Fibroblast of gingiva (primary cell): ENCODE results near the gene WDCP.
"Not testable (repeated sequence)": the region's sequence is repeated elsewhere in the genome, so short reads cannot be mapped to it uniquely, and the experiment has no call there.

ENCODE experiments used
- DNase-seq: peaks from one replicate; pipeline ENCODE4 v3.0.0-alpha.2; 2011; ENCODE audit warnings: low read depth

WDCP gene

GRCh38 chr2:24022324-24022974, 24.7 kb downstream of the WDCP start:
- DNase-seq, result no peak

DNA sequence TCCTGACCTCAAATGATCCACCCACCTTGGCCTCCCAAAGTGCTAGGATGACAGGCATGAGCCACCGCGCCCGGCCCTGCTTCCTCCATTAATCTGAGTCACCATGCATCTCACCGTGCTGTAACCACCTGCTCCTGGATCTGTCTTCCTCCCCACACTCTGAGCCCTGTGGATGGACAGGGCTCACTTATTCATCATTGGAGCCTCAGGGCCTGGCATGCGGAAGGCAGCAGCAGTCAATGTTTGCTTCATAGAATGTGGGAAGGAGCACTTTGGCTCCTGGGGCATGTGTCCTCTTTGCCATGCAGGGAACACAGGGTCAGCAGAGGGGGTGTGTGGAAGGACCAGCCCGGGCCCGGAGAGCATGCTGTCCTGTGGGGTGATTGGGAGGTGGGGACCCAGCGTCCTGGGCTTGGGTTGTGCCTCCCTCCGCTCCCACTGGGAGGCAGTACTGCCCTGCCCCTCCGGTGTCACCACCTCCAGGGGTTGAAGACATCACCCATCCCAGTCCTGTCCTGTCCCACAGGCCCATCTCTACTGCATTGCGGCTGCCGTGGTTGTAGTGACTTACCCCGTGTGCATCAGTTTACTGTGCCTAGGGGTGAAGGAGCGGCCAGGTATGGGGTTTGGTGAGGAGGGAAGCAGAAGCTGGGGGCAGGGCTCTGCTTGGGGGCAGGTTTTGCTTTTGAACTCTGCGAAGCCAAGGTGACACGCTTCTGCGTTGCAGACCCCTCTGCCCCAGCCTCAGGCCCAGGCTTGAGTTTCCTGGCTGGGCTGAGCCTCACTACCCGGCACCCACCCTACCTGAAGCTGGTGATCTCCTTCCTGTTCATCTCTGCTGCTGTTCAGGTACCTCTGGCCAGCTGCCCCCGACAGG, 25.8 kb downstream of the WDCP start:
- no peak for DNase-seq

DNA sequence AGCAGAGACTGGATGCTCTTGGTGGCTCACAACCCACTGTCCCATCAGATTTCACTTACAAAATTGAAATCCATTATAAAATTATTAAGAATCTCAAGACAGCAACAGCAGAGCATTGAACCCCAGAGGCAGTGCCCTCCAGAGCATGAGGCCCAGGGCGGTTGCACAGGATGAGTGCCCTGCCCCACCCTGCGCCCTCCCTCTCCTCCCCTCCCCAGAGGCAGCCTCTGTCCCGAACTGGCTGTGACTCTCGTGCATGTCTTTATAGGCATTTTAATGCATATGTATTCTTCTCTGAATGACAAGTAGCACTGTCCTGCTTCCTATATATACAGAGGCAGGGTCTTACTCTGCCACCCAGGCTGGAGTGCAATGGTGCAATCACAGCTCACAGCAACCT, 26.9 kb downstream of the WDCP start:
- no peak for DNase-seq

DNA sequence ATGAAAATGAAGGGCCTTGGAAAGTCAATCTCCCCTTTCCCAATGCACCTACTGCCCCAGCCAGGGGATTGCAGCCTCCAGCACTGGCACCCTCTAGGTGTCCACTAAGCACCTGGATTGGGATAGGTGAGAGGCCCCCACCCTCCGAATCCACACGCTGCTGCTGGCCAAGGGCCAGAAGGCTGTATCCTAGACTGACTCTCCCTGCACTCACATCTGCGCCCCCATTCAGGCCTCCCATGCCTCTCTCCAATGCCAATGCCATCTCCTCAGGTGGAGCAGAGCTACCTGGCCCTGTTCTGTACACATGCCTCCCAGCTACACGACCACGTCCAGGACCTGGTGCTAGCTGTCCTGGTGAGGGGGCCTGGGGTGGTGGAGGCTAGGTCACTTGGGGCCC, 27.5 kb downstream of the WDCP start:
- DNase-seq, result no peak

DNA sequence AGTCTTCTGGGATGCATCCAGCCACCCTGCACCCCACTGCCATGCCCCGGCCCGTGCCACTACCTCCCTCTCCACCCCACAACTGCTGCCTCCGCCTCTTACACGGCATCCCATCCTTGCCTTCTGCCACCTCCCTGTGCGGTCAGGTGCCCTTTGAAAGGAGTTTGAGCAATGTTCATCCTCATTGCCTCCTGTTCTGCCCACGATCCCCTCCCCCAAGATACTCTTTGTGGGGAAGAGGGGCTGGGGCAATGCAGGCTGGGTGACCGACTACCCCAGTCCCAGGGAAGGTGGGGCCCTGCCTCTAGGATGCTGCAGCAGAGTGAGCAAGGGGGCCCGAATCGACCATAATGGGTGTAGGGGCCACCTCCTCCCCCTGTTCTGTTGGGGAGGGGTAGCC, 28.9 kb downstream of the WDCP start:
- no peak for DNase-seq

- no peak for DNase-seq
Observed at GRCh38 chr2:24017711-24018110, 29.5 kb downstream of the WDCP start.

DNA sequence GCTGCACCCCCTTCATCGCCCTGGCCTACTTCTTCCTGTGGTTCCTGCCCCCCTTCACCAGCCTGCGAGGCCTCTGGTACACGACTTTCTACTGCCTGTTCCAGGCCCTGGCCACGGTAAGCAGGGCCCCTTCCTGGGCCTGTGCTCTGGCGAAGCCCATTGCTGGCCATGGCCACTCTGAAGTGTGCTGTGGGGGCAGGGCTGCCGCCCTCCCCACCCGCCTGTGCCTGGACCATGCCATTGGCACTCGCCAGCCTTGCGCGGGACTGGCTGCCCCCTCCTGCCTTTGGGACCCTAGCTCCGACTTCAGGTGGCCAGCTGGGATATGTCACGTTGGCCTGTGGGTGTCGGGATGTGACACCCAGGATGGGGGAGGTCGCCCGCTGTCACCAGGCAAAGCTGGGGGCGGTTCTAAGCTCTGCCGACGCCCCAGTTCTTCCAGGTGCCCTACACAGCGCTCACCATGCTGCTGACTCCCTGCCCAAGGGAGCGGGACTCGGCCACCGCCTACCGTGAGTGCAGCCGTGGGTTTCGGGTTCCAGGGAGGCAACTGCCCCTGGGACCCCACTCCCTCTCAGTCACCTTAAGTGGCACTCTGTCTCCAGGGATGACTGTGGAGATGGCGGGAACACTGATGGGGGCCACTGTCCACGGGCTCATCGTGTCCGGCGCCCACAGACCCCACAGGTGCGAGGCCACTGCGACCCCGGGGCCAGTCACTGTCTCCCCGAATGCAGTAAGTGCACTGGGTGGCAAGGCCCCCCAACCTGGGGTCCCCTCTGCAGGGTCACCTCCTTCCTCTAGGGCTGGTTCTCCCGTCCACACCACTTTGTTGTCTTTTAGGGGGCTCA, 30.1 kb downstream of the WDCP start:
- DNase-seq, result no peak

- no peak for DNase-seq
Observed at GRCh38 chr2:24016376-24016761, 30.8 kb downstream of the WDCP start.

- peak; percentile 87 for DNase-seq
Observed at GRCh38 chr2:24015562-24016375, 31.4 kb downstream of the WDCP start.

GRCh38 chr2:24014902-24015301, 32.3 kb downstream of the WDCP start:
- DNase-seq, result not testable (repeated sequence)

DNA sequence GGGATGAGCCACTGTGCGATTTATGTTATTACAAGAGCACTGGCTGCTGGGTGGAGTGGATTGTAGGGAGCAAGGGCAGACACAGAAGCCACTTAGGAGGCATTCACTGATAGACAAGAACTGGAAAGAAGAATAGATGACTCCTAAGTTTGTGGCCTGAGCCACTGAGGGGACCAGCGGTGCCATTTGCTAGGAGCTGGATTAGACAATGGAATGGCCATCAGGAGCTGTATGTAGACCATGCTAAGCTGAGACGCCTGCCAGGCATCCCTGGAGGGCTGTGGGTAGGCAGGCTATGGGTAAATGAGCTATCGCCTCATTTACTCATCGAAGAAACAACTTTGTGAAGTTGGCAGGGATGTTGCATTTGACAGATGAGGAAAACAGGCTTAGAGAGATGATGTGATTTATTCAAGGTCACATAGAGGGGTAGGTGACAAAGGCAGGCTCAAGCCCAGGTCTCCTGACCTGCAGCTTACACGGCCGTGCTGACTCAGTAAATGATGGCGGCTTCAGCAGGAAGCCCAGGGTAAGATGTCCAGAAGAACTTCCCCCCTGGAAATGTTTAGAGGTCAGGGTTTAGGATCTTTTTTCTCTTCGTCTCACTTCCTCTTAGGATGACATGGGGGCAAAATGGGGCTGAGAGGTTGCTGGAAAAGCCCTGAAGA, 34.5 kb downstream of the WDCP start:
- DNase-seq, result no peak

GRCh38 chr2:24011250-24012104, 35.7 kb downstream of the WDCP start:
- DNase-seq, result no peak

- no peak for DNase-seq
Observed at GRCh38 chr2:24010477-24011249, 36.5 kb downstream of the WDCP start.

- DNase-seq, result no peak
Observed at GRCh38 chr2:24009680-24010476, 37.3 kb downstream of the WDCP start, which contains the start of gene MFSD2B. TSS of gene MFSD2B (plus strand) at chr2:24010085. CDS start at chr2:24010097, 12 bp downstream.

DNA sequence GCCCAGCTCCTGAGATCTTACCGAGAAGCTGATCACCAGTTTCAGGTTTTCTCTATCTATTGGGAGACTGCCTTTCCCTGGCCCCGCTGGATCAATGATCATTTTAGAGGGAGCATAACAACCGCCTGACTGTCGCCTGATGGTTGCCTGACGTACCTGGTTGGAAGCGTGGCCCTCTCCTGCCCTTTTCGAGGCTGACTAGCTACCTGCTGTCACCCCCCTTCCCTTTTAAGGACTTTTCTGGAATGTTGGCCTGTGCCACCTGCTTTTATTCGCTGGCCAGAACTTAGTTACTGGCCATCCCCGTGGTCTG, 37.9 kb downstream of the WDCP start:
- no peak for DNase-seq

DNA sequence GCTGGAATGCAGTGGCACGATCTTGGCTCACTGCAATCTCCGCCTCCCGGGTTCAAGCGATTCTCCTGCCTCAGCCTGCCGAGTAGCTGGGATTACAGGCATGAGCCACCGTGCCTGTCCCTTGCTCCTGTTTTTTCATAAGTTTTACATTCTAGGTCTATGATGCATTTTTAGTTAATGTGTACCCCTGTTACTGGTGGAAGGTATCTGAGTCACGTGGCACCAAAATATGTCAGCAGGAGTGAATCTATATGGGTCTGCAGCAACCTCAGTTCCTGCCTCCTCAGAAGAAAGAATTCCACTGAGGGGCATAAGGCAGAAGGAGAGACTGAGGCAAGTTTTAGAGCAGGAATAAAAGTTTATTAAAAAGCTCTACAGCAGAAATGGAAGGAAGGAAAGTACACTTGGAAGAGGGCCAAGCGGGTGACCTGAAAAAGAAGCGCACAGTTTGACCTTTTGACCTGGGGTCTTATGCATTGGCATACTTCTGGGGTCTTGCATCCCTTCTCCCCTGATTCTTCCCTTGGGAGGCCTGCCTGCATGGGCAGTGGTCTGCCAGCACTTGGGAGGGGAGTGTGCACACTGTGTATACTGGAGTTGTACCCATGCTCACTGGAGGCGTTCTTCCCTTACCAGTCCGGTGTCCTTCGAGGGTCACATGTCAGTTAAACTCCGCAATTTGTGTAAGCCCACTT, 38.4 kb downstream of the WDCP start:
- DNase-seq, result no peak

DNA sequence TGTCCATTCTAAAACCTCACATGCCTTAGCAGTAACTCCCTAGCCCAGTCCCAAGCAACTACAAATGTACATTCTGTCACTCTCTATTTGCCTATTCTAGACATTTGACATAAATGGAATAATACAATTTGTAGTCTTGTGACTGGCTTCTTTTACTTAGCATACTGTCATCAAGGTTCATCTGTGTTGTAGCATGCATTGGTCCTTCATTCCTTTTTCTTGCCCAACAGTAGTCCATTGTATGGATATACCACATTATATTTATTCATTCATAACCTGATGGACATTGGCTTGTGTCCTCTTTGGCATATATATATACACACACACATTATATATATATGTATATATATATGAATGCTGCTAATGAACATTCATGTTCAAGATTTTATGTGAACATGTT, 39.5 kb downstream of the WDCP start:
- no peak for DNase-seq

GRCh38 chr2:23994567-23994966, 52.6 kb downstream of the WDCP start:
- no peak for DNase-seq
